ENCODE results near the gene MRPL24. TPM values are rescaled to one million over a fixed set of nuclear protein-coding genes. Genes with fewer than 3 reads are reported as not detected.

Gene MRPL24
- total and polyA plus RNA-seq, 10 of the 15 experiments (the other 5 are each of a cell fraction or from before 2014, with no cell fraction given): 87.4 to 269 (median 134) TPM

DNA sequence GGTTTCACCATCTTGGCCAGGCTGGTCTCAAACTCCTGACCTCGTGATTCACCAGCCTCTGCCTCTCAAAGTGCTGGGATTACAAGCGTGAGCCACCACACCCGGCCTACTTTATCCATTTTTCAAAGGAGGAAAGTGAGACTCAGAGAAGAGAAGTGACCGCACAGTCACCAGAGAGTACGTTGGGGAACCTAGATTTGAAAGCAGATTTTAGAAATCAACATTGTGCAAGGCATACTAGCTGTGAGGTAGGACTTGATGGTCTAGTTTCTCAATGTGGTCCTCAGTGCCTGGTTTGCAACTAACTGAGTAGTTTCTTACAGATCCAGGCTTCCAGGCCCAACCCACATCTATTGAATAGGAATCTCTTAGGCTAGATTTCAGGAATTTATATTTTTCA lies 24.8 kb upstream of the MRPL24 start:
- intact Hi-C loops (cut with micrococcal nuclease; ENCODE audit: unreplicated experiment): loop anchor here (5.0 kb wide), 1 partner anchor 263 kb away; the partner anchor contains the start of gene MEF2D
- no peaks in the 10 kb centered on the region for H3K4me1 ChIP-seq (ENCODE audit: control insufficient read depth, insufficient read depth, low read length)
- FAIRE-seq: peak; percentile 61

More for the DNA sequence above, 24.8 kb upstream of the MRPL24 start:
- no TSS peak for BruUV-seq (replicated peaks)
- in situ Hi-C loops (cut with MboI): no loop called here
- DNase-seq (ENCODE audit: low read depth, low spot score): no peak
- peak overlapping the region; percentile 92; the same call in 1 of the 2 replicates for H3K9ac ChIP-seq (ENCODE audit: control insufficient read depth, insufficient read depth, low read length)
- RAD21 ChIA-PET (ENCODE audit: unreplicated experiment): interaction anchor here (3.9 to 5.0 kb wide), 3 partner anchors 14 to 39 kb away, joined by 31 to 59 read pairs (median 49); partner anchors contain the start of genes HDGF, ISG20L2, METTL25B and MRPL24
- H4K20me1 ChIP-seq (ENCODE audit: control insufficient read depth, insufficient read depth): no peaks in the 10 kb centered on the region
- H3K4me2 ChIP-seq (ENCODE audit: control insufficient read depth, insufficient read depth): peak overlapping the region; percentile 99
- WGBS (ENCODE audit: insufficient coverage, insufficient replicate concordance, low lambda C conversion rate, missing lambda C conversion rate): 93% methylated on average over 5 of the region's 5 CpGs
- no peaks in the 10 kb centered on the region for H3K27me3 ChIP-seq (replicated peaks in 1 of 2; ENCODE audit: control insufficient read depth in 2 of 2, insufficient read depth in 2 of 2, low read length in 1 of 2)
- CTCF ChIA-PET: interaction anchor here (4.2 to 9.6 kb wide), 3 partner anchors 10 to 39 kb away, joined by 17 to 152 read pairs (median 22); partner anchors contain the start of genes HDGF, ISG20L2 and METTL25B
- H2AFZ ChIP-seq (ENCODE audit: control insufficient read depth, low read depth, low read length): no peak overlapping the region
- POLR2A ChIA-PET: interaction anchor here (0.6 to 6.9 kb wide), 5 partner anchors 9 to 90 kb away, joined by 3 to 71 read pairs (median 3); partner anchors contain the start of genes ISG20L2, METTL25B and MRPL24
- H3K4me3 ChIP-seq: peak overlapping the region; percentile 87
- H3K36me3 ChIP-seq (ENCODE audit: control insufficient read depth in 2 of 2, insufficient read depth in 2 of 2, low read length in 1 of 2): peaks cover 0 to 3% of the 10 kb centered on the region in 2 experiments; a peak in 1 of 4 replicates
- H3K9me3 ChIP-seq (replicated peaks; ENCODE audit: control insufficient read depth, insufficient read depth, low read length): no peaks in the 10 kb centered on the region
- no peak overlapping the region for H3K27ac ChIP-seq (ENCODE audit: control insufficient read depth, insufficient read depth)
- TF ChIP-seq SUZ12 (IDR thresholded peaks at IDR 0.05; ENCODE audit: unreplicated experiment) (no peak), TCF12 (IDR thresholded peaks at IDR 0.05; ENCODE audit: low read depth, low read length) (no peak), IRF3 (IDR thresholded peaks at IDR 0.05) (no peak), ZBED1 (IDR thresholded peaks at IDR 0.05; ENCODE audit: borderline replicate concordance) (no peak), BRCA1 (IDR thresholded peaks at IDR 0.05; ENCODE audit: low read depth, low read length) (no peak), CEBPB (IDR thresholded peaks at IDR 0.05; ENCODE audit: borderline replicate concordance in 1 of 2, low read depth in 2 of 2, low read length in 2 of 2) (no peak)
- TF ChIP-seq, protein P1, sequence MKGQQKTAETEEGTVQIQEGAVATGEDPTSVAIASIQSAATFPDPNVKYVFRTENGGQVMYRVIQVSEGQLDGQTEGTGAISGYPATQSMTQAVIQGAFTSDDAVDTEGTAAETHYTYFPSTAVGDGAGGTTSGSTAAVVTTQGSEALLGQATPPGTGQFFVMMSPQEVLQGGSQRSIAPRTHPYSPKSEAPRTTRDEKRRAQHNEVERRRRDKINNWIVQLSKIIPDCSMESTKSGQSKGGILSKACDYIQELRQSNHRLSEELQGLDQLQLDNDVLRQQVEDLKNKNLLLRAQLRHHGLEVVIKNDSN (IDR thresholded peaks at IDR 0.05; ENCODE audit: borderline replicate concordance, extremely low read length, insufficient read depth, low read depth, low read length): no peak
- TF ChIP-seq, protein P2, sequence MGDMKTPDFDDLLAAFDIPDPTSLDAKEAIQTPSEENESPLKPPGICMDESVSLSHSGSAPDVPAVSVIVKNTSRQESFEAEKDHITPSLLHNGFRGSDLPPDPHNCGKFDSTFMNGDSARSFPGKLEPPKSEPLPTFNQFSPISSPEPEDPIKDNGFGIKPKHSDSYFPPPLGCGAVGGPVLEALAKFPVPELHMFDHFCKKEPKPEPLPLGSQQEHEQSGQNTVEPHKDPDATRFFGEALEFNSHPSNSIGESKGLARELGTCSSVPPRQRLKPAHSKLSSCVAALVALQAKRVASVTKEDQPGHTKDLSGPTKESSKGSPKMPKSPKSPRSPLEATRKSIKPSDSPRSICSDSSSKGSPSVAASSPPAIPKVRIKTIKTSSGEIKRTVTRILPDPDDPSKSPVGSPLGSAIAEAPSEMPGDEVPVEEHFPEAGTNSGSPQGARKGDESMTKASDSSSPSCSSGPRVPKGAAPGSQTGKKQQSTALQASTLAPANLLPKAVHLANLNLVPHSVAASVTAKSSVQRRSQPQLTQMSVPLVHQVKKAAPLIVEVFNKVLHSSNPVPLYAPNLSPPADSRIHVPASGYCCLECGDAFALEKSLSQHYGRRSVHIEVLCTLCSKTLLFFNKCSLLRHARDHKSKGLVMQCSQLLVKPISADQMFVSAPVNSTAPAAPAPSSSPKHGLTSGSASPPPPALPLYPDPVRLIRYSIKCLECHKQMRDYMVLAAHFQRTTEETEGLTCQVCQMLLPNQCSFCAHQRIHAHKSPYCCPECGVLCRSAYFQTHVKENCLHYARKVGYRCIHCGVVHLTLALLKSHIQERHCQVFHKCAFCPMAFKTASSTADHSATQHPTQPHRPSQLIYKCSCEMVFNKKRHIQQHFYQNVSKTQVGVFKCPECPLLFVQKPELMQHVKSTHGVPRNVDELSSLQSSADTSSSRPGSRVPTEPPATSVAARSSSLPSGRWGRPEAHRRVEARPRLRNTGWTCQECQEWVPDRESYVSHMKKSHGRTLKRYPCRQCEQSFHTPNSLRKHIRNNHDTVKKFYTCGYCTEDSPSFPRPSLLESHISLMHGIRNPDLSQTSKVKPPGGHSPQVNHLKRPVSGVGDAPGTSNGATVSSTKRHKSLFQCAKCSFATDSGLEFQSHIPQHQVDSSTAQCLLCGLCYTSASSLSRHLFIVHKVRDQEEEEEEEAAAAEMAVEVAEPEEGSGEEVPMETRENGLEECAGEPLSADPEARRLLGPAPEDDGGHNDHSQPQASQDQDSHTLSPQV (IDR thresholded peaks at IDR 0.05): no peak
- H3K79me2 ChIP-seq (ENCODE audit: control insufficient read depth, insufficient read depth, low read length): peaks cover 41% of the 10 kb centered on the region
- SMC1A ChIA-PET (ENCODE audit: uncharacterized antibody, unreplicated experiment): interaction anchor here (0.6 to 11.8 kb wide), 6 partner anchors 9 to 125 kb away, joined by 3 to 108 read pairs (median 16); partner anchors contain the start of genes HDGF, ISG20L2, METTL25B and MRPL24
- ATAC-seq: no peak
